Gastroesophageal sphincter (tissue), 3 donors: Measurements from ENCODE around the gene DGKG.

Source experiments
- EP300 ChIP-seq: sonication (generic); formaldehyde crosslinking; IDR thresholded peaks from one replicate; pipeline ENCODE4 v1.6.1; 2017; ENCODE audit warnings: antibody characterized with exemption, mild to moderate bottlenecking
- POLR2A ChIP-seq, 2 donors: fragments of 450-650 bp; IDR thresholded peaks; one replicate each; pipeline ENCODE4 v1.6.1; 2017; ENCODE audit warnings: antibody characterized with exemption in 2 of 2, mild to moderate bottlenecking in 2 of 2, moderate library complexity in 1 of 2
- POLR2AphosphoS5 ChIP-seq: sonication (generic); formaldehyde crosslinking; IDR thresholded peaks from one replicate; pipeline ENCODE4 v1.6.1; 2017; ENCODE audit warnings: antibody characterized with exemption
- TF ChIP-seq, protein P1 (sequence below), 4 experiments: fragments of 200-600 bp in 2 of 4; fragments of 450-650 bp in 2 of 4; sonication (generic) in 1 of 4; IDR thresholded peaks; one replicate each; pipeline ENCODE4 v1.5.1; 2017 to 2019; ENCODE audit warnings: antibody characterized with exemption in 4 of 4, mild to moderate bottlenecking in 2 of 4, moderate library complexity in 2 of 4

DNA sequence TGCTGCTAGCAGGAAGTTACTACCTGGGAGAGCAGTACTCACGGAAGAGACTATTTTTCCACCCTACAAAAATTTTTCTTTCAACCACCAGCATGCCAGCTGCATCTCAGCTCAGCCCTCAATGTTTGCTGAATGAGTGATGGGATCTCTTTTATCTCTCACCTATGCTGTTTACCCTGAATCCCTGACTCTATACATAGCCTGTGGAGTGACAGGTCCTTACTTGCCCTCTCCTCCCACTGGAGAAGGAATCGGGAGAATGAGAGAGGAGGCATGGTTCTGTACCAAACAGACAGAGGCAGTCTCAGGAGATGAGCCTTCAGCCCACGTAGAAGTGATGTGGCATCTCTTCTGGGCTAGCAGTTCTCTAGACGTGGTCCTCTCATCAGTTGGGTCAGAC, 6.7 kb upstream of the DGKG start:
- TF ChIP-seq, protein P1, sequence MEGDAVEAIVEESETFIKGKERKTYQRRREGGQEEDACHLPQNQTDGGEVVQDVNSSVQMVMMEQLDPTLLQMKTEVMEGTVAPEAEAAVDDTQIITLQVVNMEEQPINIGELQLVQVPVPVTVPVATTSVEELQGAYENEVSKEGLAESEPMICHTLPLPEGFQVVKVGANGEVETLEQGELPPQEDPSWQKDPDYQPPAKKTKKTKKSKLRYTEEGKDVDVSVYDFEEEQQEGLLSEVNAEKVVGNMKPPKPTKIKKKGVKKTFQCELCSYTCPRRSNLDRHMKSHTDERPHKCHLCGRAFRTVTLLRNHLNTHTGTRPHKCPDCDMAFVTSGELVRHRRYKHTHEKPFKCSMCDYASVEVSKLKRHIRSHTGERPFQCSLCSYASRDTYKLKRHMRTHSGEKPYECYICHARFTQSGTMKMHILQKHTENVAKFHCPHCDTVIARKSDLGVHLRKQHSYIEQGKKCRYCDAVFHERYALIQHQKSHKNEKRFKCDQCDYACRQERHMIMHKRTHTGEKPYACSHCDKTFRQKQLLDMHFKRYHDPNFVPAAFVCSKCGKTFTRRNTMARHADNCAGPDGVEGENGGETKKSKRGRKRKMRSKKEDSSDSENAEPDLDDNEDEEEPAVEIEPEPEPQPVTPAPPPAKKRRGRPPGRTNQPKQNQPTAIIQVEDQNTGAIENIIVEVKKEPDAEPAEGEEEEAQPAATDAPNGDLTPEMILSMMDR (IDR thresholded peaks at IDR 0.05) = no peak
- no peak for TF ChIP-seq POLR2AphosphoS5
- no peak for TF ChIP-seq POLR2A (IDR thresholded peaks at IDR 0.05)
- no peak for TF ChIP-seq EP300
